Measurements from ENCODE around the gene KCMF1.

DNA sequence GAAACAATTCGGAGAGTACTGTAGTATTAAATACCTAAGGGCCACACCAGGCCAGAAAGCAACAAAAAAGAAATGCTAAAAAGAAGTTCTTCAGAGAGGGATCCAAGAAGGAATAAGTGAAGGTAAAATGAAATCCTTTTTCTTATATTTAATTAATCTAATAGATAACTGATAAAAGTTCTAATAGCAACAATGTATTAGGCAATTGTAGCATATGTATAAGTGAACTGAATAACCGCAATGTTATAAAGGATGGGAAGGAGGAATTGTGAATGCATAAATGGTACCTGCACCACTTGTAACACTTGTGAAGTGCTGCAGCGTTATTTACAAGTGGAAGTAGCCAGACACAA, 43.7 kb upstream of the KCMF1 start:
- TF ChIP-seq, protein P1, sequence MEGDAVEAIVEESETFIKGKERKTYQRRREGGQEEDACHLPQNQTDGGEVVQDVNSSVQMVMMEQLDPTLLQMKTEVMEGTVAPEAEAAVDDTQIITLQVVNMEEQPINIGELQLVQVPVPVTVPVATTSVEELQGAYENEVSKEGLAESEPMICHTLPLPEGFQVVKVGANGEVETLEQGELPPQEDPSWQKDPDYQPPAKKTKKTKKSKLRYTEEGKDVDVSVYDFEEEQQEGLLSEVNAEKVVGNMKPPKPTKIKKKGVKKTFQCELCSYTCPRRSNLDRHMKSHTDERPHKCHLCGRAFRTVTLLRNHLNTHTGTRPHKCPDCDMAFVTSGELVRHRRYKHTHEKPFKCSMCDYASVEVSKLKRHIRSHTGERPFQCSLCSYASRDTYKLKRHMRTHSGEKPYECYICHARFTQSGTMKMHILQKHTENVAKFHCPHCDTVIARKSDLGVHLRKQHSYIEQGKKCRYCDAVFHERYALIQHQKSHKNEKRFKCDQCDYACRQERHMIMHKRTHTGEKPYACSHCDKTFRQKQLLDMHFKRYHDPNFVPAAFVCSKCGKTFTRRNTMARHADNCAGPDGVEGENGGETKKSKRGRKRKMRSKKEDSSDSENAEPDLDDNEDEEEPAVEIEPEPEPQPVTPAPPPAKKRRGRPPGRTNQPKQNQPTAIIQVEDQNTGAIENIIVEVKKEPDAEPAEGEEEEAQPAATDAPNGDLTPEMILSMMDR (IDR thresholded peaks at IDR 0.05; ENCODE audit: low read depth, low read length, poor library complexity, severe bottlenecking): no peak
- TF ChIP-seq EZH2phosphoT487 (IDR thresholded peaks at IDR 0.05; ENCODE audit: borderline replicate concordance, low read length): no peak
